GM12891 (cell line): ENCODE measurements around the gene NIN.

Experiments
- PAX5 ChIP-seq: IDR thresholded peaks from 2 replicates; pipeline ENCODE4 v1.6.1; 2011; ENCODE audit warnings: low read length, moderate library complexity, mild to moderate bottlenecking; ENCODE audit not compliant: insufficient read depth, severe bottlenecking
- POLR2A ChIP-seq: IDR thresholded peaks from 2 replicates; pipeline ENCODE4 v1.6.1; 2011; ENCODE audit warnings: low read depth, low read length, control low read depth
- POLR2AphosphoS5 ChIP-seq: IDR thresholded peaks from 2 replicates; pipeline ENCODE4 v1.6.1; 2011; ENCODE audit warnings: low read depth, low read length, control low read depth

GRCh38 chr14:50854521-50854920 is 23.6 kb upstream of the NIN start:
- TF ChIP-seq POLR2AphosphoS5: no peak
- no peak for TF ChIP-seq POLR2A
- no peak for TF ChIP-seq PAX5
